ENCODE measurements around the gene SLC29A2.

SLC29A2 gene

GRCh38 chr11:66314561-66315497, 56.7 kb downstream of the SLC29A2 start:
- no peak for TF ChIP-seq GATA3 (IDR thresholded peaks at IDR 0.05; ENCODE audit: low read depth, low read length)

DNA sequence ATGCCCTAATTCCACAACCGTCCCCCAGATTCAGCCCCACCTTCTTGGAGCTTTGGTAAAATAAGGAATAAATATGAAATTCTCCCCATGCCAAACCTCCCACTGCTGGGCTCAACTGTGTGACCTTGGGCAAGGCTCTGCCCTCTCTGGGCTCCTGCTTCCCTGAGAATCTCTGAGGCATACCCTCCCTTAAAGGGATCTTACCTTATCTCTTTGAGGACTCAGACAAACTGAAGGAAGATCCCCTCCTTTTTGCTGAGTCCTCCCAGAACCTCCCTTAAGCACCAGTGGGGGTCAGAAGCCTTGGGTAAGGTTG, 57.4 kb downstream of the SLC29A2 start:
- TF ChIP-seq GATA3 (IDR thresholded peaks at IDR 0.05; ENCODE audit: low read depth, low read length) (no peak), GATA2 (IDR thresholded peaks at IDR 0.05; ENCODE audit: low read depth, low read length) (no peak)

- TF ChIP-seq GATA2 (IDR thresholded peaks at IDR 0.05; ENCODE audit: low read depth, low read length) (no peak), GATA3 (IDR thresholded peaks at IDR 0.05; ENCODE audit: low read depth, low read length) (no peak)
These were observed 58.0 kb downstream of the SLC29A2 start for GRCh38 chr11:66313321-66314185.

DNA sequence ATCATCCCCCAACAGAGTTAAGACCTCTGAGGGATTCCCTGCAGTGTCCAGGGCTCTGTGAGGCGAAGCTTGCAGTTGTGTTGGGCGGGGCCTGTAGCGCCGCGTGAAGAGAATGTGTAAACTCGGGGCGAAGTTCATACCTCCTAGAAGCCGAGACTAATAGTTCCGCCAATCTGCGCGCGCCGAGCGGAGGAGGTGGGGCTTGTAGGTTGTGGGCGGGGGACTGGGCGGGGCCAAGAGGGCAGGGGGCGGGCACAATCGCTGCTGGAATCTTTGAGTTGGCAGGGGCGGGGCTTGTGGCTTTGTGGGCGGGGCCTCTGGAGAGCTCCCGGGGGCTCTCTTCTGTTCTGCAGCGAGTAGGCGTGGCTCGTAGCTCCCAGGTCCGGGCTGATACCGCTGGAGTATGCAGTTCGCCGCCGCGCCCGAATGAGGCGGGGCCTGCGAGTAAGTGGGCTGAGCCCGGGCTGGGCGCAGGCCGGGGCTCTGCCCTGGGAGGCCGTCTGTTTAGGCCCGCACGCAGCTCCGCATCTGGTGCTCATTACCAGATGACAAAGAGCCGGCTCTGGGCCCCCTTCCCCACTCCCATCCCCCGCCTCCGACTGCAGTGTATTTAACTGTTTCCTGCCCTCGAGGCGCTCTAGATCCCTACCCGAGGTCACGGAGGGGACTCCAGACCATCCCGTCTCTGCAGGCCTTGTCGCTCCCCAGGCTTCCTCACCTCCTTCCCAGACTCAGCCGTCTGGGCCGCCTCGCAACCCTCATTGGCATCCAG, 58.8 kb downstream of the SLC29A2 start:
- TF ChIP-seq GATA3 (IDR thresholded peaks at IDR 0.05; ENCODE audit: low read depth, low read length) (no peak), GATA2 (IDR thresholded peaks at IDR 0.05; ENCODE audit: low read depth, low read length) (no peak)

All from SH-SY5Y (cell line).